Colonic mucosa (tissue), 4 donors: ENCODE data around the gene SPX. TPM values are rescaled to one million over a fixed set of nuclear protein-coding genes. Genes with fewer than 3 reads are reported as not detected.

Experiments used
- DNase-seq: peaks from one replicate; pipeline ENCODE4 v3.0.0-alpha.2; 2020
- H3K27ac ChIP-seq: fragments of 200-600 bp; one replicate; pipeline ENCODE4 v1.8.0; 2021
- H3K27me3 ChIP-seq: fragments of 200-600 bp; one replicate; pipeline ENCODE4 v1.8.0; 2021
- H3K36me3 ChIP-seq: fragments of 200-600 bp; one replicate; pipeline ENCODE4 v1.8.0; 2021
- H3K4me1 ChIP-seq: fragments of 200-600 bp; one replicate; pipeline ENCODE4 v1.8.0; 2021; ENCODE audit warnings: mild to moderate bottlenecking
- H3K4me3 ChIP-seq: fragments of 200-600 bp; one replicate; pipeline ENCODE4 v1.8.0; 2021
- H3K9ac ChIP-seq, 2 donors: one replicate each; pipeline ENCODE4 v1.7.0; 2013; ENCODE audit warnings: control low read depth in 2 of 2, low read depth in 2 of 2, low read length in 2 of 2
- H3K9me3 ChIP-seq: fragments of 200-600 bp; one replicate; pipeline ENCODE4 v1.8.0; 2021
- CTCF ChIP-seq: fragments of 200-600 bp; IDR thresholded peaks from one replicate; pipeline ENCODE4 v1.8.0; 2022; ENCODE audit warnings: antibody characterized with exemption, mild to moderate bottlenecking
- intact Hi-C: fragments of 100-400 bp; cut with DNase I; formaldehyde crosslinking; loops from one replicate; pipeline ENCODE4 v1.14.1; 2022
- total RNA-seq, 2 donors: library from RNA; stranded (reverse); fragmentation: NEBNext Ultra II Directional in 1 of 2; extraction: Animal tissue kit (Norgen Biotek cat#: 25700) in 1 of 2; gene quantifications; one replicate each; pipeline ENCODE4 v1.2.1, GENCODE V29; 2021
- donor health status: healthy.
- donor health status: DM: no; HTN: no; CAD: no.
- donor health status: DM: no; HTN: no; CAD: no.

The SPX gene
- total RNA-seq, 2 donors from 2014 or later: not detected

DNA sequence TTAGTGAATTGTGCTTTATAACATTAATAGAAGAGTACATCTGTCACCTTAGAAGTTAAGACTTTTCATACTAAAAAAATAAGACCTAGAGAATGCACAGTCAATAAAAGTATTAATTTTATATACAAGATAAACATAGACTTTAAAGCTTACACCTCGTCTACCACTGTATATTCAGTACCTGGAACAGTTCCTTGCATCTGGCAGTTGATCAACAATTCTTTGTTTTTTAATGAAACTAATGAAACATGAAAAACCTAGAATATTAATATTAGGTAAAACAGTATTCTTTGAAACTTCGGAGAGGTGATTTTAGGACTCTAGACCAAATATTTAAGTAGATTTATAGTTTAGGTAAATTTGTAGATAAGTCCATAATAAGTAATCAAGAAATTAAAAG, 20.2 kb upstream of the SPX start:
- no peaks in the 10 kb centered on the region for H3K36me3 ChIP-seq
- intact Hi-C loops: loop anchor here (10.0 kb wide), 1 partner anchor 61 kb away; no protein-coding TSS in a partner anchor
- no peak overlapping the region for H3K9ac ChIP-seq
- no peak for TF ChIP-seq CTCF
- H3K4me3 ChIP-seq: no peak overlapping the region
- H3K27ac ChIP-seq: no peak overlapping the region
- peaks cover 8% of the 10 kb centered on the region for H3K4me1 ChIP-seq
- no peak for DNase-seq
- H3K27me3 ChIP-seq: no peaks in the 10 kb centered on the region
- H3K9me3 ChIP-seq: no peaks in the 10 kb centered on the region

DNA sequence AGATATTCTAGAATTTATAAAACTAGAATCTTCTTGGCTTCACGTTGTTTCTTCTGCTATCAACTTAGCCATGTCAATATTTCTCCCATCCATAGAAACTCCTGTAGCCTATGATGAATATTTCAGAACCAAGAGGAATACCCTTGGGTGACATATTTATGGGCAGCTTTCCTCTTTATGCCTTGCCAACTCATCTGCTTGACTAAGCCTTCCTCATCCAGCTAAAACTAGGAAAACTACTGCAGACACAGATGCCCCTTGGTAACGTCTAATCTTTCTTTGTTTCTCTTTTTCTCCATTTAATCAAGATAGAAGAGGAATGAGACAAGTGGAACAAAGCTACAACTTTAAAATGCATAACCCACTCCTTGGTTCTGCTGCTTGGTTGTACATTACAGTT, 18.2 kb upstream of the SPX start:
- intact Hi-C loops: loop anchor here (10.0 kb wide), 1 partner anchor 63 kb away; no protein-coding TSS in a partner anchor

GRCh38 chr12:21509768-21510167, 16.3 kb upstream of the SPX start:
- no peaks in the 10 kb centered on the region for H3K27me3 ChIP-seq
- no peak overlapping the region for H3K27ac ChIP-seq
- no peaks in the 10 kb centered on the region for H3K4me1 ChIP-seq
- no peak for DNase-seq
- H3K9ac ChIP-seq: no peak overlapping the region
- no peaks in the 10 kb centered on the region for H3K9me3 ChIP-seq
- no peak overlapping the region for H3K4me3 ChIP-seq
- intact Hi-C loops: loop anchor here (10.0 kb wide), 1 partner anchor 65 kb away; no protein-coding TSS in a partner anchor
- no peak for TF ChIP-seq CTCF
- no peaks in the 10 kb centered on the region for H3K36me3 ChIP-seq

More for the DNA sequence above, 18.2 kb upstream of the SPX start:
- no peak for DNase-seq
- no peak for TF ChIP-seq CTCF
- H3K9ac ChIP-seq: no peak overlapping the region
- no peak overlapping the region for H3K4me3 ChIP-seq
- H3K9me3 ChIP-seq: no peaks in the 10 kb centered on the region
- no peaks in the 10 kb centered on the region for H3K27me3 ChIP-seq
- H3K27ac ChIP-seq: no peak overlapping the region
- H3K4me1 ChIP-seq: peaks cover 3% of the 10 kb centered on the region
- H3K36me3 ChIP-seq: no peaks in the 10 kb centered on the region

GRCh38 chr12:21516281-21516680, 9.8 kb upstream of the SPX start:
- Histone ChIP-seq H3K27me3 (no peaks in the 10 kb centered on the region), H3K4me3 (no peak overlapping the region), H3K36me3 (no peaks in the 10 kb centered on the region), H3K4me1 (no peaks in the 10 kb centered on the region), H3K9me3 (no peaks in the 10 kb centered on the region), H3K9ac (no peak overlapping the region), H3K27ac (no peak overlapping the region)
- DNase-seq: no peak
- intact Hi-C loops: no loop called here
- TF ChIP-seq CTCF: no peak

- no peak for DNase-seq
- H3K4me1 ChIP-seq: no peaks in the 10 kb centered on the region
- intact Hi-C loops: no loop called here
- H3K4me3 ChIP-seq: no peak overlapping the region
- no peaks in the 10 kb centered on the region for H3K36me3 ChIP-seq
- H3K9me3 ChIP-seq: no peaks in the 10 kb centered on the region
- H3K27me3 ChIP-seq: no peaks in the 10 kb centered on the region
- H3K9ac ChIP-seq: no peak overlapping the region
- no peak for TF ChIP-seq CTCF
- H3K27ac ChIP-seq: no peak overlapping the region
Observed at GRCh38 chr12:21518451-21518850, 7.6 kb upstream of the SPX start.

- H3K4me1 ChIP-seq: no peaks in the 10 kb centered on the region
- no peaks in the 10 kb centered on the region for H3K27me3 ChIP-seq
- H3K9ac ChIP-seq: no peak overlapping the region
- no peaks in the 10 kb centered on the region for H3K36me3 ChIP-seq
- no peak overlapping the region for H3K4me3 ChIP-seq
- intact Hi-C loops: no loop called here
- no peaks in the 10 kb centered on the region for H3K9me3 ChIP-seq
- no peak overlapping the region for H3K27ac ChIP-seq
- no peak for TF ChIP-seq CTCF
- DNase-seq: no peak
Observed at GRCh38 chr12:21521541-21521940, 4.6 kb upstream of the SPX start.
